ENCODE measurements around the gene PCED1A.
"Not testable (repeated sequence)": the region's sequence is repeated elsewhere in the genome, so short reads cannot be mapped to it uniquely, and the experiment has no call there.

Gene PCED1A

DNA sequence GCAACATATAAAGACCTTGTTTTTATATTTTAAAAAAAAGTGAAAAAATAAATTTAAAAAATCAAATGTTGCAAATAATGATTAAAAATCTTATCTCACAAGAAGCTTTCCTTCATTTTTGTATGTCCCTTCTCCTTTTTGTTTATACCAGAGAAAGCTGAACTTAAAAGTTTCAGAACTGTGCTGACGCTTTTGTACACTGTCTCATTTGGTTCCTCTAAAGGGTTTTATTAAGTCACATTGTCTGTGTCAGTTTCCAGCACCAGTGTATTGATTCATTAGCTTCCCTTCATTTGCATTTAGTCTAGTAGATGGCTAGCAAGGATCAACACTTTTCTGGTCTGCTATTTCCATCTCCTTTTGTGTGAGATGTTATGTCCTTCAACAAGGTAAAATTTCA is 6.7 kb downstream of the PCED1A start:
- H3K4me3 ChIP-seq (ENCODE audit: low read depth, low read length), result no peak overlapping the region
- TF ChIP-seq, protein P1, sequence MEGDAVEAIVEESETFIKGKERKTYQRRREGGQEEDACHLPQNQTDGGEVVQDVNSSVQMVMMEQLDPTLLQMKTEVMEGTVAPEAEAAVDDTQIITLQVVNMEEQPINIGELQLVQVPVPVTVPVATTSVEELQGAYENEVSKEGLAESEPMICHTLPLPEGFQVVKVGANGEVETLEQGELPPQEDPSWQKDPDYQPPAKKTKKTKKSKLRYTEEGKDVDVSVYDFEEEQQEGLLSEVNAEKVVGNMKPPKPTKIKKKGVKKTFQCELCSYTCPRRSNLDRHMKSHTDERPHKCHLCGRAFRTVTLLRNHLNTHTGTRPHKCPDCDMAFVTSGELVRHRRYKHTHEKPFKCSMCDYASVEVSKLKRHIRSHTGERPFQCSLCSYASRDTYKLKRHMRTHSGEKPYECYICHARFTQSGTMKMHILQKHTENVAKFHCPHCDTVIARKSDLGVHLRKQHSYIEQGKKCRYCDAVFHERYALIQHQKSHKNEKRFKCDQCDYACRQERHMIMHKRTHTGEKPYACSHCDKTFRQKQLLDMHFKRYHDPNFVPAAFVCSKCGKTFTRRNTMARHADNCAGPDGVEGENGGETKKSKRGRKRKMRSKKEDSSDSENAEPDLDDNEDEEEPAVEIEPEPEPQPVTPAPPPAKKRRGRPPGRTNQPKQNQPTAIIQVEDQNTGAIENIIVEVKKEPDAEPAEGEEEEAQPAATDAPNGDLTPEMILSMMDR (IDR thresholded peaks at IDR 0.05; ENCODE audit: low read depth, low read length), result no peak
- TF ChIP-seq POLR2A (IDR thresholded peaks at IDR 0.05; ENCODE audit: extremely low read depth, insufficient read length), result no peak
- TF ChIP-seq MYC (IDR thresholded peaks at IDR 0.05; ENCODE audit: low read depth, low read length), result no peak
- TF ChIP-seq, protein P2, sequence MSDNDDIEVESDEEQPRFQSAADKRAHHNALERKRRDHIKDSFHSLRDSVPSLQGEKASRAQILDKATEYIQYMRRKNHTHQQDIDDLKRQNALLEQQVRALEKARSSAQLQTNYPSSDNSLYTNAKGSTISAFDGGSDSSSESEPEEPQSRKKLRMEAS (IDR thresholded peaks at IDR 0.05; ENCODE audit: low read depth, low read length), result no peak
- no peak for DNase-seq (ENCODE audit: low read depth)

DNA sequence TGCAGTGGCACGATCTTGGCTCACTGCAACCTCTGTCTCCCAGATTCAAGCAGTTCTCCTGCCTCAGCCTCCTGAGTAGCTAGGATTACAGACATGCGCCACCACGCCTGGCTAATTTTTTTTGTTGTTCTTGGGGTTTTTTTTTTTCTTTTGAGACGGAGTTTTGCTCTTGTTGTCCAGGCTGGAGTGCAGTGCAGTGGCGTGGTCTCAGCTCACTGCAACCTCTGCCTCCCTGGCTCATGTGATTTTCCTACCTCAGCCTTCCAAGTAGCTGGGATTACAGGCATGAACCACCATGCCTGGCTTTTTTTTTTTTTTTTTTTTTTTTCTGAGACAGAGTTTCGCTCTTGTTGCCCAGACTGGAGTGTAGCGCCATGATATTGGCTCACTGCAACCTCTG is 9.2 kb downstream of the PCED1A start:
- H3K4me3 ChIP-seq (ENCODE audit: low read depth, low read length); DNase-seq (ENCODE audit: low read depth): not testable (repeated sequence)

DNA sequence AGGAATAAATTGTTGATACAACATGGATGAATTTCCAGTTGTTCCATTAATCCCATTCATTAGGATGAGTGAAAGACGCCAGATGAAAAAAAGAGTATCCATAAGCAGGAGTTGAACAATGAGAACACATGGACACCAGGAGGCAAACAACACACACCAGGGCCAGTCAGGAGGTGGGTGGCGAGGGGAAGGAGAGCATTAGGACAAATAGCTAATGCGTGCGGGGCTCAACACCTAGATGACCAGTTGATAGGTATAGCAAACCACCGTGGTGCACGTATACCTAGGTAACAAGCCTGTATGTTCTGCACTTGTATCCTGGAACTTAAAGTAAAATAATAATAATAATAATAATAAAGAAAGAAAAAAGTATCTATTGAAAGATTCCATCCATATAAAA is 11.1 kb downstream of the PCED1A start:
- TF ChIP-seq POLR2A (IDR thresholded peaks at IDR 0.05; ENCODE audit: extremely low read depth, insufficient read length) (no peak), MYC (IDR thresholded peaks at IDR 0.05; ENCODE audit: low read depth, low read length) (no peak)
- TF ChIP-seq, protein P2 (IDR thresholded peaks at IDR 0.05; ENCODE audit: low read depth, low read length), result no peak
- TF ChIP-seq, protein P1 (IDR thresholded peaks at IDR 0.05; ENCODE audit: low read depth, low read length), result no peak
- no peak overlapping the region for H3K4me3 ChIP-seq (ENCODE audit: low read depth, low read length)
- no peak for DNase-seq (ENCODE audit: low read depth)

DNA sequence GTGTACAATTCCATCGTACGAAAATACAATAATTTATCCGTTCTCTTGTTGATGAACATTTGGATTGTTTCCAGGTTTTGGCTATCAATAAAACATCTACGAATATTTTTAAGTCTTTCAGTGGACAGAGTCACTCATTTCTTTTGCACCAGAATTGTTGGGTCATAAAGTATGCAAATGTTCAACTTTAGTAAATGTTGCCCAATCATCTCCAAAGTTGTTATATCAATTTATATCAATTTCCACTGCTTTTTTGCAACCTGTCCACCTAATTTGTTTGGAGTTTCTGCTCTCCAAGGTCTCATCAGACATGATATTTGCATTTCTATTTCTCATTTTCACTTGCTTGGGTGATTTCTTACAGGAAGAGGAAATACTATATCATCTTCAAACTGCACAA is 13.8 kb downstream of the PCED1A start:
- TF ChIP-seq, protein P1 (IDR thresholded peaks at IDR 0.05; ENCODE audit: low read depth, low read length), result no peak
- no peak for TF ChIP-seq POLR2A (IDR thresholded peaks at IDR 0.05; ENCODE audit: extremely low read depth, insufficient read length)
- TF ChIP-seq, protein P2 (IDR thresholded peaks at IDR 0.05; ENCODE audit: low read depth, low read length), result no peak
- no peak for TF ChIP-seq MYC (IDR thresholded peaks at IDR 0.05; ENCODE audit: low read depth, low read length)
- H3K4me3 ChIP-seq (ENCODE audit: low read depth, low read length), result no peak overlapping the region
- no peak for DNase-seq (ENCODE audit: low read depth)

DNA sequence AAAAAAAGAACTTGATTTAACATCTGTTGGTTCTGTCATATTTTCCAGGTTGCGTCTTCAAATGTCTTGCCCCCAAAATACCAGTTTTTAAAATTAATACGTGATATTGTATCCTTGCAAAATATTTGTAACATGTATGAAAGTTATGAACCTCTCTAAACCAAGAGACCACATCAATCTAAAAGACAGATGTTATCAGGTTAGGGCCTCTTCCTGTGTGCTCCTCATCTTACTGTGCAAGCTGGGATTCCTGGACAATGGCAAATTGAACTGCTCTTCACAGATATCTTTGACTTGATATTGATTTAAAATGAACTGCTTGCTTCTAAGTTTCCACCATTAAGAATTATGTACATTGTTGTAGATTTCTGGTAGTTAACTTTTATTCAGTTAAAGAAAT is 14.7 kb downstream of the PCED1A start:
- no peak for DNase-seq (ENCODE audit: low read depth)
- TF ChIP-seq POLR2A (IDR thresholded peaks at IDR 0.05; ENCODE audit: extremely low read depth, insufficient read length) (no peak), MYC (IDR thresholded peaks at IDR 0.05; ENCODE audit: low read depth, low read length) (no peak)
- TF ChIP-seq, protein P2 (IDR thresholded peaks at IDR 0.05; ENCODE audit: low read depth, low read length), result no peak
- TF ChIP-seq, protein P1 (IDR thresholded peaks at IDR 0.05; ENCODE audit: low read depth, low read length), result no peak
- H3K4me3 ChIP-seq (ENCODE audit: low read depth, low read length), result no peak overlapping the region

- peak; percentile 73 for DNase-seq (ENCODE audit: low read depth)
- H3K4me3 ChIP-seq (ENCODE audit: low read depth, low read length), result no peak overlapping the region
- no peak for TF ChIP-seq MYC (IDR thresholded peaks at IDR 0.05; ENCODE audit: low read depth, low read length)
- TF ChIP-seq, protein P1 (IDR thresholded peaks at IDR 0.05; ENCODE audit: low read depth, low read length), result no peak
These were observed 18.4 kb downstream of the PCED1A start for GRCh38 chr20:2822073-2822472.

All from NB4 (cell line).